Ishikawa (cell line): Measurements from ENCODE around the gene DDX41.

Experiments
- CEBPB ChIP-seq: IDR thresholded peaks from 2 replicates; pipeline ENCODE4 v1.6.1; 2012
- CREB1 ChIP-seq: IDR thresholded peaks from 2 replicates; pipeline ENCODE4 v1.6.1; 2012; ENCODE audit warnings: low read depth
- EGR1 ChIP-seq: IDR thresholded peaks from 2 replicates; pipeline ENCODE4 v1.6.1; 2012
- EP300 ChIP-seq: IDR thresholded peaks from 2 replicates; pipeline ENCODE4 v1.6.1; 2012; ENCODE audit warnings: borderline replicate concordance
- FOXM1 ChIP-seq: IDR thresholded peaks from 2 replicates; pipeline ENCODE4 v1.6.1; 2012; ENCODE audit warnings: low read depth, borderline replicate concordance
- RAD21 ChIP-seq: IDR thresholded peaks from 2 replicates; pipeline ENCODE4 v1.6.1; 2012; ENCODE audit warnings: low read depth
- REST ChIP-seq: IDR thresholded peaks from 2 replicates; pipeline ENCODE4 v1.6.1; 2012; ENCODE audit warnings: low read depth, mild to moderate bottlenecking
- TAF1 ChIP-seq: IDR thresholded peaks from 2 replicates; pipeline ENCODE4 v1.6.1; 2012; ENCODE audit warnings: low read depth, mild to moderate bottlenecking
- TCF12 ChIP-seq: IDR thresholded peaks from 2 replicates; pipeline ENCODE4 v1.6.1; 2012; ENCODE audit warnings: low read depth
- TEAD4 ChIP-seq: IDR thresholded peaks from 2 replicates; pipeline ENCODE4 v1.6.1; 2012
- USF1 ChIP-seq: IDR thresholded peaks from 2 replicates; pipeline ENCODE4 v1.6.1; 2012
- TF ChIP-seq, protein P1 (sequence below): IDR thresholded peaks from 2 replicates; pipeline ENCODE4 v1.6.1; 2012

- TF ChIP-seq, protein P1, sequence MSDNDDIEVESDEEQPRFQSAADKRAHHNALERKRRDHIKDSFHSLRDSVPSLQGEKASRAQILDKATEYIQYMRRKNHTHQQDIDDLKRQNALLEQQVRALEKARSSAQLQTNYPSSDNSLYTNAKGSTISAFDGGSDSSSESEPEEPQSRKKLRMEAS, result no peak
- TF ChIP-seq CEBPB (no peak), TCF12 (no peak), TAF1 (no peak), EP300 (no peak), CREB1 (no peak), RAD21 (no peak), FOXM1 (no peak), REST (no peak), USF1 (no peak), EGR1 (no peak), TEAD4 (no peak)
Measured at GRCh38 chr5:177540438-177540837, 23.7 kb upstream of the DDX41 start.
